ENCODE data around the gene CARF. TPM values are rescaled to one million over a fixed set of nuclear protein-coding genes. Genes with fewer than 3 reads are reported as not detected.
A peak's percentile ranks its signal among the peaks of the same experiment; 100 is the strongest.

Gene CARF
- total RNA-seq, 1 experiment from 2014 or later = 4.9 TPM

- peak overlapping the region; percentile 79 for H3K27ac Mint-ChIP-seq (ENCODE audit: unreplicated experiment)
- intact Hi-C loops (cut with micrococcal nuclease; ENCODE audit: unreplicated experiment) = no loop called here
Observed at GRCh38 chr2:203003716-203004115, 91.6 kb downstream of the CARF start.

GRCh38 chr2:203014456-203015199 is 102.6 kb downstream of the CARF start, which contains the start of gene NBEAL1:
Gene NBEAL1 (plus strand): TSS chr2:203014875. CDS start chr2:203016385, 1,510 bp downstream.
- H3K4me3 Mint-ChIP-seq (ENCODE audit: unreplicated experiment) = peak within 1 kb of the TSS; percentile 97
- Histone ChIP-seq H3K36me3 (ENCODE audit: control insufficient read depth, insufficient read depth, low read length) (no peaks in the 10 kb centered on the region), H3K27me3 (replicated peaks; ENCODE audit: control insufficient read depth, insufficient read depth, low read length) (no peaks in the 10 kb centered on the region), H3K9me3 (no peaks in the 10 kb centered on the region), H3K4me3 (ENCODE audit: low read depth, low read length) (peak within 1 kb of the TSS; percentile 99), H3K4me1 (peaks cover 29% of the 10 kb centered on the region)
- no peaks in the 10 kb centered on the region for H3K9me3 Mint-ChIP-seq (ENCODE audit: unreplicated experiment)
- H3K36me3 Mint-ChIP-seq (ENCODE audit: insufficient read depth, unreplicated experiment) = peaks cover 25% of the 10 kb centered on the region
- DNase-seq = peak; percentile 98 to 99
- ChIA-PET CTCF (interaction anchor here (0.7 to 1.0 kb wide), 2 partner anchors 14 to 174 kb away, joined by 3 to 5 read pairs; no protein-coding TSS in a partner anchor), POLR2A (interaction anchor here (0.5 to 1.6 kb wide), 6 partner anchors 10 to 380 kb away, joined by 3 to 12 read pairs (median 5); partner anchors contain the start of genes FAM117B and WDR12)
- intact Hi-C loops (cut with micrococcal nuclease; ENCODE audit: unreplicated experiment) = loop anchor here (1.0 to 2.0 kb wide), 5 partner anchors 12 to 103 kb away; partner anchors contain the start of gene WDR12
- TF ChIP-seq CTCF (IDR thresholded peaks at IDR 0.05; ENCODE audit: insufficient read depth in 1 of 2, low read depth in 1 of 2, low read length in 1 of 2, severe bottlenecking in 1 of 2, unreplicated experiment in 1 of 2) = no peak
- no peaks in the 10 kb centered on the region for H3K27me3 Mint-ChIP-seq (ENCODE audit: insufficient read depth, unreplicated experiment)
- peak within 1 kb of the TSS; percentile 99 for H3K27ac Mint-ChIP-seq (ENCODE audit: unreplicated experiment)
- no TSS peak for BruUV-seq (replicated peaks)
- peaks cover 26% of the 10 kb centered on the region for H3K4me1 Mint-ChIP-seq (ENCODE audit: low read depth, unreplicated experiment)

More at GRCh38 chr2:203003716-203004115, 91.6 kb downstream of the CARF start:
- no TSS peak for BruUV-seq (replicated peaks)
- no peaks in the 10 kb centered on the region for H3K27me3 ChIP-seq (replicated peaks; ENCODE audit: control insufficient read depth, insufficient read depth, low read length)
- Mint-ChIP-seq H3K36me3 (ENCODE audit: insufficient read depth, unreplicated experiment) (peaks cover 10% of the 10 kb centered on the region), H3K4me3 (ENCODE audit: unreplicated experiment) (no peak overlapping the region), H3K27me3 (ENCODE audit: insufficient read depth, unreplicated experiment) (no peaks in the 10 kb centered on the region), H3K4me1 (ENCODE audit: low read depth, unreplicated experiment) (peaks cover 16% of the 10 kb centered on the region), H3K9me3 (ENCODE audit: unreplicated experiment) (no peaks in the 10 kb centered on the region)
- no peak overlapping the region for H3K4me3 ChIP-seq (ENCODE audit: low read depth, low read length)
- TF ChIP-seq CTCF (IDR thresholded peaks at IDR 0.05; ENCODE audit: insufficient read depth in 1 of 2, low read depth in 1 of 2, low read length in 1 of 2, severe bottlenecking in 1 of 2, unreplicated experiment in 1 of 2) = no peak
- peaks cover 1% of the 10 kb centered on the region; the same call in 1 of the 2 replicates for H3K9me3 ChIP-seq
- ChIA-PET POLR2A (interaction anchor here (1.0 kb wide), 1 partner anchor 11 kb away, joined by 3 read pairs; the partner anchor contains the start of gene NBEAL1), CTCF (no interaction called here)
- H3K4me1 ChIP-seq = peaks cover 28% of the 10 kb centered on the region
- H3K36me3 ChIP-seq (ENCODE audit: control insufficient read depth, insufficient read depth, low read length) = no peaks in the 10 kb centered on the region
- DNase-seq = no peak

- intact Hi-C loops (cut with micrococcal nuclease; ENCODE audit: unreplicated experiment) = no loop called here
- no peaks in the 10 kb centered on the region for H3K9me3 Mint-ChIP-seq (ENCODE audit: unreplicated experiment)
- ChIA-PET CTCF (no interaction called here), POLR2A (no interaction called here)
- Histone ChIP-seq H3K36me3 (ENCODE audit: control insufficient read depth, insufficient read depth, low read length) (no peaks in the 10 kb centered on the region), H3K9me3 (no peaks in the 10 kb centered on the region), H3K27me3 (replicated peaks; ENCODE audit: control insufficient read depth, insufficient read depth, low read length) (no peaks in the 10 kb centered on the region), H3K4me1 (peaks cover 29% of the 10 kb centered on the region), H3K4me3 (ENCODE audit: low read depth, low read length) (no peak overlapping the region)
- H3K4me3 Mint-ChIP-seq (ENCODE audit: unreplicated experiment) = peak overlapping the region; percentile 60
- TF ChIP-seq CTCF (IDR thresholded peaks at IDR 0.05; ENCODE audit: insufficient read depth in 1 of 2, low read depth in 1 of 2, low read length in 1 of 2, severe bottlenecking in 1 of 2, unreplicated experiment in 1 of 2) = no peak
- no TSS peak for BruUV-seq (replicated peaks)
- H3K27me3 Mint-ChIP-seq (ENCODE audit: insufficient read depth, unreplicated experiment) = no peaks in the 10 kb centered on the region
- no peak for DNase-seq
- peaks cover 30% of the 10 kb centered on the region for H3K36me3 Mint-ChIP-seq (ENCODE audit: insufficient read depth, unreplicated experiment)
- H3K27ac Mint-ChIP-seq (ENCODE audit: unreplicated experiment) = no peak overlapping the region
- H3K4me1 Mint-ChIP-seq (ENCODE audit: low read depth, unreplicated experiment) = peaks cover 27% of the 10 kb centered on the region
Observed at GRCh38 chr2:203016716-203017115, 104.6 kb downstream of the CARF start.
